ENCODE data around the gene KCNG2. TPM values are rescaled to one million over a fixed set of nuclear protein-coding genes. Genes with fewer than 3 reads are reported as not detected.

KCNG2 gene
- total and polyA plus RNA-seq, 2 of the 4 experiments (the other 2 are of a cell fraction), result not detected

DNA sequence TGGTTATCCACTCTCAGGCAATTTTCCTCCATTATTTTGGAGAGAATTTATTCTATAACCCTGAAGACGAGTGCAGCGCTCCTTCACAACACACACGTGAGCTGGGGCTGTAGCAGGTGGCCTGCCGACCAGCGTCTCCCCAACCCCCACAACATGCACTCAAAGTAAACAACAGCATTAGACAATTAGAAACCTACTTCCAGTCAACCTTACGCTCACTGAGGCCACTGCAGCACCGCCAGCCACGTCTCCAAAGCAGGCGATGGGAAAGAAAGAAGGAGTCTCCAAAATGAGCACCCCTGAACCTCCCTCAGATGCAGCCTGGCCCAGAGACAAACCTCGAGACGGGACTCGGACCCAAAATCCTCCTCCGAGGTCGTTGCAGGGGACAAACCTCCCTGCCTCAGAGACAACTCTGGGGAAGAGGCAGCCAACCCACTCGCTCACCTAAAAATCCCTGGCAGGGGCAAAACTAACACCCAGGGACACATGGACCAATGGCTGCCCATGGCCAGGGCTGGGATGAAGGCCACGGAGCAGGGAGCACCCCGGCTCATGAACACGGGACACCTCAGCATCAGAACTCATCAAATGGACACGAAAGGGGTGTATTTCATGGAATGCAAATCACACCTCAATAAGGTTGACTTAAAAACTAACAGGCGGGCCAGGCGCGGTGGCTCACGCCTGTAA, 151.1 kb downstream of the KCNG2 start:
- Histone ChIP-seq H3K4me2 (ENCODE audit: low read depth, low read length) (no peak overlapping the region), H2AFZ (replicated peaks; ENCODE audit: low read length, poor library complexity) (no peak overlapping the region), H2BK120ac (ENCODE audit: low read depth, low read length) (no peak overlapping the region), H4K91ac (ENCODE audit: insufficient read depth, low read depth, low read length) (no peak overlapping the region), H2BK20ac (ENCODE audit: low read depth, low read length) (no peak overlapping the region), H3K14ac (replicated peaks; ENCODE audit: low read depth, low read length) (no peak overlapping the region), H3K18ac (ENCODE audit: low read depth, low read length) (no peak overlapping the region), H3K9me1 (ENCODE audit: insufficient read depth, low read length) (peaks cover 21% of the 10 kb centered on the region), H3K9me3 (ENCODE audit: control insufficient read depth, insufficient read depth, low read length) (no peaks in the 10 kb centered on the region), H3K4me3 (ENCODE audit: insufficient read depth, low read depth, low read length) (no peak overlapping the region), H2AK9ac (replicated peaks; ENCODE audit: low read depth, low read length, poor library complexity) (no peak overlapping the region), H3K36me3 (ENCODE audit: control insufficient read depth, insufficient read depth, low read length) (peaks cover 26% of the 10 kb centered on the region), H2BK15ac (ENCODE audit: low read depth, low read length) (no peak overlapping the region), H4K20me1 (ENCODE audit: insufficient read depth, low read length) (peaks cover 64% of the 10 kb centered on the region), H3K27ac (ENCODE audit: insufficient read depth, low read length) (no peak overlapping the region), H3K23ac (ENCODE audit: low read depth, low read length) (no peak overlapping the region), H3K9ac (ENCODE audit: low read depth, low read length) (no peak overlapping the region), H3K4me1 (ENCODE audit: control insufficient read depth, insufficient read depth, low read length) (peaks cover 14% of the 10 kb centered on the region), H3K27me3 (ENCODE audit: control insufficient read depth, insufficient read depth, low read length) (no peaks in the 10 kb centered on the region), H4K8ac (ENCODE audit: low read depth in 2 of 2, low read length in 2 of 2) (no peak overlapping the region), H3K56ac (ENCODE audit: extremely low read depth, insufficient read depth, low read length) (no peak overlapping the region), H2AK5ac (ENCODE audit: low read depth, low read length) (no peak overlapping the region), H3K79me1 (ENCODE audit: low read depth in 1 of 2, low read length in 2 of 2) (peaks cover 21 to 82% of the 10 kb centered on the region in 2 experiments), H2BK5ac (ENCODE audit: low read depth, low read length, poor library complexity, severe bottlenecking) (no peak overlapping the region), H3K4ac (ENCODE audit: low read depth, low read length) (no peak overlapping the region), H4K5ac (ENCODE audit: low read depth, low read length) (no peak overlapping the region)
- no peak for ATAC-seq (ENCODE audit: low read depth)
- intact Hi-C loops (cut with micrococcal nuclease), result no loop called here
- no TSS peak for BruUV-seq (replicated peaks)
- ChIA-PET POLR2A (ENCODE audit: unreplicated experiment) (no interaction called here), CTCF (no interaction called here)
- DNase-seq, result no peak
- dilution Hi-C loops (cut with HindIII; ENCODE audit: low sequenced_read_pairs, unreplicated experiment), result no loop called here
- in situ Hi-C loops (cut with MboI; ENCODE audit: low sequenced_read_pairs), result no loop called here
- WGBS, 2 experiments (ENCODE audit: extremely low coverage in 2 of 2, insufficient read length in 1 of 2), result no CpG with 5 or more reads among the region's 23 CpGs
- TF ChIP-seq CEBPB (IDR thresholded peaks at IDR 0.05; ENCODE audit: low read depth, low read length) (no peak), RFX5 (IDR thresholded peaks at IDR 0.05; ENCODE audit: low read depth, low read length) (no peak), RAD21 (IDR thresholded peaks at IDR 0.05; ENCODE audit: low read length) (no peak), CHD1 (IDR thresholded peaks at IDR 0.05; ENCODE audit: low read depth, low read length) (no peak), MAZ (IDR thresholded peaks at IDR 0.05; ENCODE audit: borderline replicate concordance, low read depth, low read length) (no peak), MAFK (IDR thresholded peaks at IDR 0.05; ENCODE audit: low read depth, low read length) (no peak), MXI1 (IDR thresholded peaks at IDR 0.05; ENCODE audit: borderline replicate concordance, low read depth, low read length) (no peak), POLR2A (IDR thresholded peaks at IDR 0.05; ENCODE audit: low read depth, low read length) (no peak), SMC3 (IDR thresholded peaks at IDR 0.05; ENCODE audit: low read depth, low read length) (no peak), FOS (IDR thresholded peaks at IDR 0.05; ENCODE audit: low read depth, low read length) (no peak), ELK1 (IDR thresholded peaks at IDR 0.05; ENCODE audit: borderline replicate concordance, low read depth, low read length) (no peak), BHLHE40 (IDR thresholded peaks at IDR 0.05; ENCODE audit: low read depth, low read length) (no peak), NFE2L2 (IDR thresholded peaks at IDR 0.05; ENCODE audit: low read depth, low read length) (no peak)
- TF ChIP-seq, protein P1, sequence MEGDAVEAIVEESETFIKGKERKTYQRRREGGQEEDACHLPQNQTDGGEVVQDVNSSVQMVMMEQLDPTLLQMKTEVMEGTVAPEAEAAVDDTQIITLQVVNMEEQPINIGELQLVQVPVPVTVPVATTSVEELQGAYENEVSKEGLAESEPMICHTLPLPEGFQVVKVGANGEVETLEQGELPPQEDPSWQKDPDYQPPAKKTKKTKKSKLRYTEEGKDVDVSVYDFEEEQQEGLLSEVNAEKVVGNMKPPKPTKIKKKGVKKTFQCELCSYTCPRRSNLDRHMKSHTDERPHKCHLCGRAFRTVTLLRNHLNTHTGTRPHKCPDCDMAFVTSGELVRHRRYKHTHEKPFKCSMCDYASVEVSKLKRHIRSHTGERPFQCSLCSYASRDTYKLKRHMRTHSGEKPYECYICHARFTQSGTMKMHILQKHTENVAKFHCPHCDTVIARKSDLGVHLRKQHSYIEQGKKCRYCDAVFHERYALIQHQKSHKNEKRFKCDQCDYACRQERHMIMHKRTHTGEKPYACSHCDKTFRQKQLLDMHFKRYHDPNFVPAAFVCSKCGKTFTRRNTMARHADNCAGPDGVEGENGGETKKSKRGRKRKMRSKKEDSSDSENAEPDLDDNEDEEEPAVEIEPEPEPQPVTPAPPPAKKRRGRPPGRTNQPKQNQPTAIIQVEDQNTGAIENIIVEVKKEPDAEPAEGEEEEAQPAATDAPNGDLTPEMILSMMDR (conservative IDR thresholded peaks at IDR 0.05; ENCODE audit: low read depth, low read length), result no peak
- TF ChIP-seq, protein P2, sequence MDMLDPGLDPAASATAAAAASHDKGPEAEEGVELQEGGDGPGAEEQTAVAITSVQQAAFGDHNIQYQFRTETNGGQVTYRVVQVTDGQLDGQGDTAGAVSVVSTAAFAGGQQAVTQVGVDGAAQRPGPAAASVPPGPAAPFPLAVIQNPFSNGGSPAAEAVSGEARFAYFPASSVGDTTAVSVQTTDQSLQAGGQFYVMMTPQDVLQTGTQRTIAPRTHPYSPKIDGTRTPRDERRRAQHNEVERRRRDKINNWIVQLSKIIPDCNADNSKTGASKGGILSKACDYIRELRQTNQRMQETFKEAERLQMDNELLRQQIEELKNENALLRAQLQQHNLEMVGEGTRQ (IDR thresholded peaks at IDR 0.05; ENCODE audit: low read depth, low read length), result no peak

Measured in IMR-90 (cell line).